ENCODE results near the gene SLC12A8.

Gene SLC12A8

GRCh38 chr3:125212509-125213363 is at the start of gene SLC12A8:
Gene SLC12A8 (minus strand): TSS chr3:125212748. CDS start chr3:125211349, 1,399 bp downstream.
- in situ Hi-C loops (cut with HindIII; ENCODE audit: low pct_unique_long_range_greater_than_20kb, low sequenced_read_pairs): no loop called here
- DNase-seq (ENCODE audit: low read depth in 1 of 2, low spot score in 1 of 2): peak; percentile 44 to 53
- no peak for TF ChIP-seq JUND (IDR thresholded peaks at IDR 0.05; ENCODE audit: low read depth)

- TF ChIP-seq JUND (IDR thresholded peaks at IDR 0.05; ENCODE audit: low read depth): no peak
- no peak for DNase-seq (ENCODE audit: low read depth in 1 of 2, low spot score in 1 of 2)
- in situ Hi-C loops (cut with HindIII; ENCODE audit: low pct_unique_long_range_greater_than_20kb, low sequenced_read_pairs): no loop called here
Observed at GRCh38 chr3:125262161-125262560, 49.6 kb upstream of the SLC12A8 start.

- TF ChIP-seq JUND (IDR thresholded peaks at IDR 0.05; ENCODE audit: low read depth): no peak
- in situ Hi-C loops (cut with HindIII; ENCODE audit: low pct_unique_long_range_greater_than_20kb, low sequenced_read_pairs): no loop called here
- no peak for DNase-seq (ENCODE audit: low read depth in 1 of 2, low spot score in 1 of 2)
Observed at GRCh38 chr3:125261031-125261430, 48.5 kb upstream of the SLC12A8 start.

- no peak for DNase-seq (ENCODE audit: low read depth in 1 of 2, low spot score in 1 of 2)
- in situ Hi-C loops (cut with HindIII; ENCODE audit: low pct_unique_long_range_greater_than_20kb, low sequenced_read_pairs): no loop called here
- TF ChIP-seq JUND (IDR thresholded peaks at IDR 0.05; ENCODE audit: low read depth): no peak
Observed at GRCh38 chr3:125260158-125260557, 47.6 kb upstream of the SLC12A8 start.

- no peak for TF ChIP-seq JUND (IDR thresholded peaks at IDR 0.05; ENCODE audit: low read depth)
- in situ Hi-C loops (cut with HindIII; ENCODE audit: low pct_unique_long_range_greater_than_20kb, low sequenced_read_pairs): no loop called here
- DNase-seq (ENCODE audit: low read depth in 1 of 2, low spot score in 1 of 2): no peak
Observed at GRCh38 chr3:125257536-125257935, 45.0 kb upstream of the SLC12A8 start.

- no peak for TF ChIP-seq JUND (IDR thresholded peaks at IDR 0.05; ENCODE audit: low read depth)
- in situ Hi-C loops (cut with HindIII; ENCODE audit: low pct_unique_long_range_greater_than_20kb, low sequenced_read_pairs): no loop called here
- DNase-seq (ENCODE audit: low read depth in 1 of 2, low spot score in 1 of 2): no peak
Observed at GRCh38 chr3:125256675-125257074, 44.1 kb upstream of the SLC12A8 start.

- DNase-seq (ENCODE audit: low read depth in 1 of 2, low spot score in 1 of 2): no peak
- TF ChIP-seq JUND (IDR thresholded peaks at IDR 0.05; ENCODE audit: low read depth): no peak
- in situ Hi-C loops (cut with HindIII; ENCODE audit: low pct_unique_long_range_greater_than_20kb, low sequenced_read_pairs): no loop called here
Observed at GRCh38 chr3:125250973-125251372, 38.4 kb upstream of the SLC12A8 start.

- no peak for TF ChIP-seq JUND (IDR thresholded peaks at IDR 0.05; ENCODE audit: low read depth)
- in situ Hi-C loops (cut with HindIII; ENCODE audit: low pct_unique_long_range_greater_than_20kb, low sequenced_read_pairs): no loop called here
- no peak for DNase-seq (ENCODE audit: low read depth in 1 of 2, low spot score in 1 of 2)
Observed at GRCh38 chr3:125246237-125246636, 33.7 kb upstream of the SLC12A8 start.

GRCh38 chr3:125245521-125245920 is 33.0 kb upstream of the SLC12A8 start:
- no peak for DNase-seq (ENCODE audit: low read depth in 1 of 2, low spot score in 1 of 2)
- in situ Hi-C loops (cut with HindIII; ENCODE audit: low pct_unique_long_range_greater_than_20kb, low sequenced_read_pairs): no loop called here
- no peak for TF ChIP-seq JUND (IDR thresholded peaks at IDR 0.05; ENCODE audit: low read depth)

GRCh38 chr3:125240496-125240895 is 27.9 kb upstream of the SLC12A8 start:
- in situ Hi-C loops (cut with HindIII; ENCODE audit: low pct_unique_long_range_greater_than_20kb, low sequenced_read_pairs): no loop called here
- no peak for TF ChIP-seq JUND (IDR thresholded peaks at IDR 0.05; ENCODE audit: low read depth)
- DNase-seq (ENCODE audit: low read depth in 1 of 2, low spot score in 1 of 2): no peak

- in situ Hi-C loops (cut with HindIII; ENCODE audit: low pct_unique_long_range_greater_than_20kb, low sequenced_read_pairs): no loop called here
- DNase-seq (ENCODE audit: low read depth in 1 of 2, low spot score in 1 of 2): no peak
Observed at GRCh38 chr3:125239266-125239665, 26.7 kb upstream of the SLC12A8 start.

GRCh38 chr3:125238759-125239158 is 26.2 kb upstream of the SLC12A8 start:
- no peak for DNase-seq (ENCODE audit: low read depth in 1 of 2, low spot score in 1 of 2)

More at GRCh38 chr3:125239266-125239665, 26.7 kb upstream of the SLC12A8 start:
- no peak for TF ChIP-seq JUND (IDR thresholded peaks at IDR 0.05; ENCODE audit: low read depth)

GRCh38 chr3:125236331-125236903 is 23.9 kb upstream of the SLC12A8 start:
- in situ Hi-C loops (cut with HindIII; ENCODE audit: low pct_unique_long_range_greater_than_20kb, low sequenced_read_pairs): no loop called here
- no peak for DNase-seq (ENCODE audit: low read depth in 1 of 2, low spot score in 1 of 2)

More at GRCh38 chr3:125238759-125239158, 26.2 kb upstream of the SLC12A8 start:
- TF ChIP-seq JUND (IDR thresholded peaks at IDR 0.05; ENCODE audit: low read depth): no peak
- in situ Hi-C loops (cut with HindIII; ENCODE audit: low pct_unique_long_range_greater_than_20kb, low sequenced_read_pairs): no loop called here

More at GRCh38 chr3:125236331-125236903, 23.9 kb upstream of the SLC12A8 start:
- no peak for TF ChIP-seq JUND (IDR thresholded peaks at IDR 0.05; ENCODE audit: low read depth)

Data from T47D (cell line).